ENCODE data around the gene GMEB1.
"Not testable (repeated sequence)": the region's sequence is repeated elsewhere in the genome, so short reads cannot be mapped to it uniquely, and the experiment has no call there.

GMEB1 gene

GRCh38 chr1:28671254-28671780 lies 2.7 kb downstream of the GMEB1 start:
- DNase-seq (ENCODE audit: low read depth in 3 of 3), result no peak

GRCh38 chr1:28672971-28673370 lies 4.4 kb downstream of the GMEB1 start:
- DNase-seq (ENCODE audit: low read depth in 3 of 3), result not testable (repeated sequence)

GRCh38 chr1:28675924-28676257 lies 7.3 kb downstream of the GMEB1 start:
- DNase-seq (ENCODE audit: low read depth in 3 of 3), result no peak

- no peak for DNase-seq (ENCODE audit: low read depth in 3 of 3)
Measured at GRCh38 chr1:28680151-28680550, 11.6 kb downstream of the GMEB1 start.

- DNase-seq (ENCODE audit: low read depth in 3 of 3), result no peak
Measured at GRCh38 chr1:28682840-28683239, 14.3 kb downstream of the GMEB1 start.

GRCh38 chr1:28684937-28685336 lies 16.4 kb downstream of the GMEB1 start:
- no peak for DNase-seq (ENCODE audit: low read depth in 3 of 3)

GRCh38 chr1:28691627-28692026 lies 23.0 kb downstream of the GMEB1 start:
- not testable (repeated sequence) for DNase-seq (ENCODE audit: low read depth in 3 of 3)

- no peak for DNase-seq (ENCODE audit: low read depth in 3 of 3)
Measured at GRCh38 chr1:28703629-28704028, 35.0 kb downstream of the GMEB1 start.

- no peak for DNase-seq (ENCODE audit: low read depth in 3 of 3)
Measured at GRCh38 chr1:28716336-28716735, 47.8 kb downstream of the GMEB1 start.

- DNase-seq (ENCODE audit: low read depth in 3 of 3), result no peak
Measured at GRCh38 chr1:28718166-28718565, 49.6 kb downstream of the GMEB1 start.

GRCh38 chr1:28718586-28719331 lies 50.2 kb downstream of the GMEB1 start:
- DNase-seq (ENCODE audit: low read depth in 3 of 3), result no peak

GRCh38 chr1:28719332-28719619 lies 50.7 kb downstream of the GMEB1 start:
- DNase-seq (ENCODE audit: low read depth in 3 of 3), result no peak

GRCh38 chr1:28720376-28720775 lies 51.8 kb downstream of the GMEB1 start:
- DNase-seq (ENCODE audit: low read depth in 3 of 3), result no peak

- not testable (repeated sequence) for DNase-seq (ENCODE audit: low read depth in 3 of 3)
Measured at GRCh38 chr1:28721927-28722326, 53.3 kb downstream of the GMEB1 start.

GRCh38 chr1:28725365-28725764 lies 56.8 kb downstream of the GMEB1 start:
- not testable (repeated sequence) for DNase-seq (ENCODE audit: low read depth in 3 of 3)

GRCh38 chr1:28735961-28736449 lies 67.4 kb downstream of the GMEB1 start:
- no peak for DNase-seq (ENCODE audit: low read depth in 3 of 3)

- DNase-seq (ENCODE audit: low read depth in 3 of 3), result peak; percentile 97 to 99 (median 97)
Measured at GRCh38 chr1:28736450-28737306, 68.1 kb downstream of the GMEB1 start, which contains the start of gene YTHDF2. TSS of gene YTHDF2 (plus strand) at chr1:28736940. CDS start at chr1:28737121, 181 bp downstream.

- peak; percentile 13 to 31 (median 18) for DNase-seq (ENCODE audit: low read depth in 3 of 3)
Measured at GRCh38 chr1:28737307-28738132, 68.9 kb downstream of the GMEB1 start.

- DNase-seq (ENCODE audit: low read depth in 3 of 3), result no peak
Measured at GRCh38 chr1:28740118-28740517, 71.5 kb downstream of the GMEB1 start.

GRCh38 chr1:28744184-28744583 lies 75.6 kb downstream of the GMEB1 start:
- DNase-seq (ENCODE audit: low read depth in 3 of 3), result no peak

- no peak for DNase-seq (ENCODE audit: low read depth in 3 of 3)
Measured at GRCh38 chr1:28745653-28746173, 77.1 kb downstream of the GMEB1 start.

- no peak for DNase-seq (ENCODE audit: low read depth in 3 of 3)
Measured at GRCh38 chr1:28750330-28750729, 81.7 kb downstream of the GMEB1 start.
